T-cell (primary cell): ENCODE results near the gene CCL23. TPM values are rescaled to one million over a fixed set of nuclear protein-coding genes. Genes with fewer than 3 reads are reported as not detected.

Experiments used
- ATAC-seq, 4 experiments: fragments of 200-7000 bp in 3 of 4; fragments of 150-1000 bp in 1 of 4; cut with Tn5 transposase; replicated peaks in 1 of 4; 1 replicate in 3 of 4; 2 replicates in 1 of 4; pipeline ENCODE4 v1.10.0; 2021; ENCODE audit warnings: moderate library complexity in 3 of 4, mild to moderate bottlenecking in 2 of 4, moderate number of reproducible peaks in 1 of 4
- CTCF ChIA-PET, 2 donors: fragments of 300-600 bp; sonication (Branson Sonifier 250); formaldehyde crosslinking; loops; one replicate each; lab custom pipeline; 2022; ENCODE audit warnings: antibody characterized with exemption in 2 of 2; lab: Charles Lee
- POLR2A ChIA-PET, 2 donors: fragments of 300-600 bp; sonication (Branson Sonifier 250); formaldehyde crosslinking; loops; one replicate each; lab custom pipeline; 2022; ENCODE audit warnings: antibody characterized with exemption in 2 of 2; lab: Charles Lee
- DNase-seq, 35 experiments: peaks; one replicate each; pipeline versions ENCODE4 v3.0.0 to v3.0.0-alpha.2; 2013 to 2023
- H3K27ac ChIP-seq: one replicate; pipeline ENCODE4 v1.5.1; 2013; ENCODE audit warnings: low read length
- H3K27me3 ChIP-seq, 2 experiments: replicated peaks in 1 of 2; 1 replicate in 1 of 2; 2 replicates in 1 of 2; pipeline versions ENCODE4 v1.6.1 to v1.7.0; 2013; ENCODE audit warnings: low read length in 1 of 2, mixed read lengths in 1 of 2; ENCODE audit not compliant: control insufficient read depth in 2 of 2, insufficient read depth in 2 of 2; ENCODE audit errors: extremely low read depth in 1 of 2
- H3K36me3 ChIP-seq, 2 donors: 1 replicate in 1 of 2; 2 replicates in 1 of 2; pipeline versions ENCODE4 v1.6.1 to v1.7.0; 2013; ENCODE audit warnings: low read length in 1 of 2; ENCODE audit not compliant: control insufficient read depth in 2 of 2, insufficient read depth in 1 of 2; ENCODE audit errors: extremely low read depth in 1 of 2
- H3K4me1 ChIP-seq, 2 experiments: 1 replicate in 1 of 2; 2 replicates in 1 of 2; pipeline versions ENCODE4 v1.6.1 to v1.7.0; 2013; ENCODE audit warnings: low read length in 2 of 2, mixed read lengths in 1 of 2; ENCODE audit not compliant: insufficient read depth in 2 of 2, control insufficient read depth in 1 of 2; ENCODE audit errors: extremely low read depth in 1 of 2
- H3K4me3 ChIP-seq, 2 donors: 1 replicate in 1 of 2; 2 replicates in 1 of 2; pipeline versions ENCODE4 v1.5.1 to v1.7.0; 2013; ENCODE audit warnings: mild to moderate bottlenecking in 2 of 2, low read length in 1 of 2, moderate library complexity in 1 of 2; ENCODE audit not compliant: control insufficient read depth in 1 of 2; ENCODE audit errors: extremely low read depth in 1 of 2
- H3K9me3 ChIP-seq: 2 replicates; pipeline ENCODE4 v1.7.0; 2013
- H3K27ac Mint-ChIP-seq, 2 donors: one replicate each; pipeline ENCODE4 v1.8.0; 2020 to 2021; ENCODE audit warnings: mild to moderate bottlenecking in 2 of 2, mixed read lengths in 2 of 2
- H3K27me3 Mint-ChIP-seq, 2 donors: one replicate each; pipeline ENCODE4 v1.8.0; 2021 to 2022; ENCODE audit warnings: mixed read lengths in 2 of 2
- H3K36me3 Mint-ChIP-seq: one replicate; pipeline ENCODE4 v1.8.0; 2021; ENCODE audit warnings: mixed read lengths
- H3K4me1 Mint-ChIP-seq, 3 donors: one replicate each; pipeline ENCODE4 v1.8.0; 2020 to 2022; ENCODE audit warnings: mixed read lengths in 3 of 3, mild to moderate bottlenecking in 1 of 3
- H3K4me3 Mint-ChIP-seq, 3 donors: one replicate each; pipeline ENCODE4 v1.8.0; 2020 to 2022; ENCODE audit warnings: mild to moderate bottlenecking in 3 of 3, mixed read lengths in 3 of 3, moderate library complexity in 3 of 3
- H3K9me3 Mint-ChIP-seq, 3 donors: one replicate each; pipeline ENCODE4 v1.8.0; 2020 to 2022; ENCODE audit warnings: mixed read lengths in 3 of 3
- WGBS: methylation state at CpG from one replicate; pipeline ENCODE4 v1.1.5; 2013; ENCODE audit warnings: missing lambda C conversion rate; ENCODE audit not compliant: insufficient coverage; 5-methylcytosine and 5-hydroxymethylcytosine counted together
- total RNA-seq, 35 experiments: library from RNA in 6 of 35; stranded (reverse) in 6 of 35; fragments of 120-200 nt in 1 of 35; gene quantifications; one replicate each; pipeline versions ENCODE4 v1.2.1 to v1.2.4 and lab custom pipeline; 2013 to 2026

CCL23 gene
- total RNA-seq (not detected), total RNA-seq (lab: John Stamatoyannopoulos, UW) (0 to 0.12 (median 0) reads per million in 29 experiments)
- not detected for total RNA-seq (2013)

- Mint-ChIP-seq H3K36me3 (no peaks in the 10 kb centered on the region), H3K4me1 (no peaks in the 10 kb centered on the region), H3K27me3 (peaks cover 22 to 38% of the 10 kb centered on the region in 2 donors), H3K4me3 (no peak within 1 kb of the TSS), H3K27ac (no peak within 1 kb of the TSS), H3K9me3 (no peaks in the 10 kb centered on the region)
- WGBS: 41% methylated on average over 6 of the region's 6 CpGs
- Histone ChIP-seq H3K27ac (no peak within 1 kb of the TSS), H3K9me3 (no peaks in the 10 kb centered on the region), H3K4me3 (no peak within 1 kb of the TSS), H3K36me3 (no peaks in the 10 kb centered on the region), H3K27me3 (peaks cover 0 to 7% of the 10 kb centered on the region in 2 experiments), H3K4me1 (no peaks in the 10 kb centered on the region)
- no peak for ATAC-seq
- CTCF ChIA-PET: no interaction called here
- DNase-seq: peak in 1 of 35 experiments; percentile 0
- POLR2A ChIA-PET: no interaction called here
Measured at GRCh38 chr17:36017799-36018198, at the start of gene CCL23. TSS of gene CCL23 (minus strand) at chr17:36017972. CDS start at chr17:36017897, 75 bp downstream.

GRCh38 chr17:36066365-36066985 lies 48.7 kb upstream of the CCL23 start:
- no peaks in the 10 kb centered on the region for H3K9me3 Mint-ChIP-seq
- peaks cover 0 to 19% (median 0%) of the 10 kb centered on the region in 3 donors for H3K4me1 Mint-ChIP-seq
- H3K4me3 ChIP-seq: no peak overlapping the region
- peak; percentile 27 to 74 (median 53) for ATAC-seq
- CTCF ChIA-PET: no interaction called here
- no peaks in the 10 kb centered on the region for H3K27me3 ChIP-seq
- H3K4me1 ChIP-seq: peaks cover 0 to 43% of the 10 kb centered on the region in 2 experiments
- WGBS: 74% methylated on average over 3 of the region's 6 CpGs
- peak overlapping the region; percentile 63 for H3K27ac ChIP-seq
- DNase-seq: peak in 26 of 35 experiments; percentile 8 to 72 (median 36)
- no peaks in the 10 kb centered on the region for H3K36me3 Mint-ChIP-seq
- no peaks in the 10 kb centered on the region for H3K36me3 ChIP-seq
- POLR2A ChIA-PET: no interaction called here
- no peaks in the 10 kb centered on the region for H3K9me3 ChIP-seq
- H3K27ac Mint-ChIP-seq: peak overlapping the region in 1 of 2 donors; percentile 23
- H3K27me3 Mint-ChIP-seq: peaks cover 0 to 20% of the 10 kb centered on the region in 2 donors
- H3K4me3 Mint-ChIP-seq: no peak overlapping the region

- ChIA-PET POLR2A (no interaction called here), CTCF (interaction anchor here in 1 of 2 donors (1.1 kb wide), 1 partner anchor 9 kb away, joined by 4 read pairs; no protein-coding TSS in a partner anchor)
- WGBS: 91% methylated on average over 3 of the region's 5 CpGs
- H3K9me3 Mint-ChIP-seq: no peaks in the 10 kb centered on the region
- Histone ChIP-seq H3K27me3 (no peaks in the 10 kb centered on the region), H3K4me3 (no peak within 1 kb of the TSS), H3K27ac (no peak within 1 kb of the TSS), H3K36me3 (no peaks in the 10 kb centered on the region), H3K4me1 (peaks cover 0 to 24% of the 10 kb centered on the region in 2 experiments), H3K9me3 (no peaks in the 10 kb centered on the region)
- peaks cover 3 to 19% of the 10 kb centered on the region in 2 donors for H3K27me3 Mint-ChIP-seq
- ATAC-seq (no peak), DNase-seq (no peak)
- H3K4me1 Mint-ChIP-seq: peaks cover 0 to 15% (median 0%) of the 10 kb centered on the region in 3 donors
- H3K4me3 Mint-ChIP-seq: no peak within 1 kb of the TSS
- no peaks in the 10 kb centered on the region for H3K36me3 Mint-ChIP-seq
- H3K27ac Mint-ChIP-seq: no peak within 1 kb of the TSS
Measured at GRCh38 chr17:36063786-36064541, 46.2 kb upstream of the CCL23 start, which contains the start of gene CCL18. TSS of gene CCL18 (plus strand) at chr17:36064272. CDS start at chr17:36064343, 71 bp downstream.

- no peak overlapping the region for H3K27ac ChIP-seq
- no CpG with 5 or more reads among the region's 2 CpGs for WGBS
Measured at GRCh38 chr17:36060816-36061215, 43.0 kb upstream of the CCL23 start.

GRCh38 chr17:36059406-36059805 lies 41.6 kb upstream of the CCL23 start:
- no peaks in the 10 kb centered on the region for H3K9me3 ChIP-seq
- H3K4me3 Mint-ChIP-seq: no peak overlapping the region
- H3K4me1 ChIP-seq: no peaks in the 10 kb centered on the region
- no peaks in the 10 kb centered on the region for H3K9me3 Mint-ChIP-seq
- CTCF ChIA-PET: interaction anchor here in 1 of 2 donors (0.7 kb wide), 1 partner anchor 13 kb away, joined by 7 read pairs; no protein-coding TSS in a partner anchor
- no peak overlapping the region for H3K27ac ChIP-seq
- H3K27me3 Mint-ChIP-seq: peaks cover 8 to 15% of the 10 kb centered on the region in 2 donors
- 100% methylated on average over 4 of the region's 7 CpGs for WGBS
- H3K27ac Mint-ChIP-seq: no peak overlapping the region
- ATAC-seq: no peak
- no peak overlapping the region for H3K4me3 ChIP-seq
- H3K36me3 ChIP-seq: no peaks in the 10 kb centered on the region
- POLR2A ChIA-PET: no interaction called here
- no peaks in the 10 kb centered on the region for H3K36me3 Mint-ChIP-seq
- H3K4me1 Mint-ChIP-seq: no peaks in the 10 kb centered on the region
- DNase-seq: no peak
- H3K27me3 ChIP-seq: no peaks in the 10 kb centered on the region

More at GRCh38 chr17:36060816-36061215, 43.0 kb upstream of the CCL23 start:
- ChIA-PET POLR2A (no interaction called here), CTCF (no interaction called here)
- H3K9me3 Mint-ChIP-seq: no peaks in the 10 kb centered on the region
- Histone ChIP-seq H3K9me3 (no peaks in the 10 kb centered on the region), H3K4me3 (no peak overlapping the region), H3K36me3 (no peaks in the 10 kb centered on the region), H3K4me1 (peaks cover 0 to 5% of the 10 kb centered on the region in 2 experiments), H3K27me3 (no peaks in the 10 kb centered on the region)
- no peaks in the 10 kb centered on the region for H3K36me3 Mint-ChIP-seq
- ATAC-seq (no peak), DNase-seq (no peak)
- no peak overlapping the region for H3K4me3 Mint-ChIP-seq
- H3K27ac Mint-ChIP-seq: no peak overlapping the region
- peaks cover 8 to 15% of the 10 kb centered on the region in 2 donors for H3K27me3 Mint-ChIP-seq
- peaks cover 0 to 3% (median 0%) of the 10 kb centered on the region in 3 donors for H3K4me1 Mint-ChIP-seq

- Histone ChIP-seq H3K9me3 (no peaks in the 10 kb centered on the region), H3K4me1 (no peaks in the 10 kb centered on the region), H3K27ac (no peak overlapping the region), H3K27me3 (no peaks in the 10 kb centered on the region), H3K36me3 (no peaks in the 10 kb centered on the region), H3K4me3 (no peak overlapping the region)
- H3K4me1 Mint-ChIP-seq: no peaks in the 10 kb centered on the region
- ChIA-PET POLR2A (no interaction called here), CTCF (no interaction called here)
- H3K36me3 Mint-ChIP-seq: no peaks in the 10 kb centered on the region
- no peak overlapping the region for H3K4me3 Mint-ChIP-seq
- H3K27me3 Mint-ChIP-seq: peaks cover 8 to 15% of the 10 kb centered on the region in 2 donors
- H3K27ac Mint-ChIP-seq: no peak overlapping the region
- H3K9me3 Mint-ChIP-seq: no peaks in the 10 kb centered on the region
- ATAC-seq (no peak), DNase-seq (no peak)
Measured at GRCh38 chr17:36057911-36058310, 40.1 kb upstream of the CCL23 start.
